ENCODE measurements around the gene BLMH.

BLMH gene

DNA sequence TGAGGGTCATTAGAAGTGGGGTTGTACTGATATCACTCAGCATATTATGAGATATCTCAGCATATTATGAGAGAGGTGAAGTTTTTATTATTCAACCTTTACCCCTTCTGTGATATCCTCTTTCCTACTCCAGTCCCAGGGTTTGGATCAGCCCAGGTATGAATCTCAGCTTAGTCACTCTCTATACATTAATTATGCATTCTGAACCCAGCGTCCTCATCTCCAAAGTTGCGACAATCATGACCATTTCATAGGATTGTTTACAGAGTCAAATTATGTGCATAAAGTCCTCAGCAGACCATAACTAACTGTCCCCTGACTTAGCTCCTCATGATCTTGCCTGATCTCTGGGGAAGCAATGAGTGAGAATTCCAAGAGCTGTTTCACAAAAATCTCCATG lies 20.5 kb upstream of the BLMH start:
- in situ Hi-C loops (cut with MboI; ENCODE audit: low pct_unique_long_range_greater_than_20kb, low sequenced_read_pairs) = no loop called here
- no peak for DNase-seq

GRCh38 chr17:30310562-30310961 lies 18.8 kb upstream of the BLMH start:
- in situ Hi-C loops (cut with MboI; ENCODE audit: low pct_unique_long_range_greater_than_20kb, low sequenced_read_pairs) = no loop called here
- no peak for DNase-seq

- in situ Hi-C loops (cut with MboI; ENCODE audit: low pct_unique_long_range_greater_than_20kb, low sequenced_read_pairs) = no loop called here
- no peak for DNase-seq
Measured at GRCh38 chr17:30309591-30309990, 17.8 kb upstream of the BLMH start.

DNA sequence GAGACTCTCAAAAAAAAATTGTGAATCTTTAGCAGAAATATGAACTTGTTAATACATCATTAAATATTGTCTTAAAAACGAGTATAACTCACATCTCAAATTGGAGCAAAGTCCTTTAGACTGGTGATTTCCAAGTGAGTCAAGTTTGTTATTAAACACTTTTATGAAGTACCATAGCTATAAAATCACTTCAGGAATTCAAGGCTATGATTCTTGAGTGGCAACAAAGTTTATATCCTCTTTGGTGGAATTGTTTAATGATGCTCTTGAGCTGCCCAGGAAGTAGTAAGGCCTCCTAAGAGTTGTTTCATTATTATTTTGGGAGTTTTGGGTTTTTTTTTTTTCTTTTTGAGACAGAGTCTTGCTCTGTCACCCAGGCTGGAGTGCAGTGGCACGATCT lies 16.7 kb upstream of the BLMH start:
- in situ Hi-C loops (cut with MboI; ENCODE audit: low pct_unique_long_range_greater_than_20kb, low sequenced_read_pairs) = no loop called here
- DNase-seq = no peak

DNA sequence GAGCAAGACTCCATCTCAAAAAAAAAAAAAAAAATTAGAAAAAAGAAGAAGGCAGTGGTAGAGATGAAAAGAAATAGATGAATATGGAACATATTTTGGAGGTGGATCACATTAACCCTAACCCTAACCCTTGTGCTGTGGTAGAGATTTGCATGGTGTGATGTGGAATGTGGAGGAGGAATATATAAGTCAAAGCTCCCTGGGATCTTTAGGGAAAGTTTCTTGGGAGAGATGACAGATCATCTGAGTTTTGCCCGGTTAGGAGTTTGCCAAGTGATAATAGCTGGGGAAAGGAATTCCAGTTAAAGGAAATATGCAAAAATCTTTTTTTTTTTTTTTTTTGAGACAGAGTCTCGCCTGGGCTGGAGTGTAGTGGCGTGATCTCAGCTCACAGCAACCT lies 13.0 kb upstream of the BLMH start:
- in situ Hi-C loops (cut with MboI; ENCODE audit: low pct_unique_long_range_greater_than_20kb, low sequenced_read_pairs) = no loop called here
- no peak for DNase-seq

DNA sequence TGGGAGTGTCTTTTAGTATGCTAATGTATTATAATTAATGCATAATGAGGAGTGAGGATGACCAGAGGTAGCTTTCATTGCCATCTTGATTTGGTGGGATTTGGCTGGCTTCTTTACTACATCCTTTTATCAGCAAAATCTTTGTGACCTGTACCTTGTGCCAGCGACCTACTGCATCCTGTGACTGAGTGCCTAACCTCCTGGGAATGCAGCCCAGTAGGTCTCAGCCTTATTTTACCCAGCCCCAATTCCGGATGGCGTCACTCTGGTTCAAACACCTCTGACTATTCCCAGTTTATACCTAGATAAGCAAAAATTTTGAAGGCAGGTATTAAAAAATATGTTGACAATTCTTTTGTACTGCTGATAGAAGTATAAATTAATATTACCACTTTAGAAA lies 10.5 kb upstream of the BLMH start:
- DNase-seq = no peak
- in situ Hi-C loops (cut with MboI; ENCODE audit: low pct_unique_long_range_greater_than_20kb, low sequenced_read_pairs) = no loop called here

DNA sequence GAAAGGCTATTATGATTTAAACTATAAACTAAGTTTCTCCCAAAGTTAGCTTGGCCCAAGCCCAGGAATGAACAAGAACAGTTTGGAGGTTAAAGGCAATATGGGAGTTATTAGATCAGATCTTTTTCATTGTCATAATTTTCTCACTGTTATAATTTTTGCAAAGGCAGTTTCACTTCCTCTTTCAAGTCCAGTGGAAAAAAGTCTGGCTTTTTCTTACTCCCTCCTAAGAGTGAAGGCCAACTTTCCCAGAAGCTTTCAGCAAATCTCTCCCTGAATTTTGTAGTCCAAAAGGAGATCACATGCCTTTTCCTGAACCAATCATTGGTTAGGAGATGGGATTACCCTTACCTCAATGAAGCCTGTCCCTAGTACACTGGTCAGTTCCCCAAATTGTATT lies 9.1 kb upstream of the BLMH start:
- in situ Hi-C loops (cut with MboI; ENCODE audit: low pct_unique_long_range_greater_than_20kb, low sequenced_read_pairs) = no loop called here
- peak; percentile 47 for DNase-seq

DNA sequence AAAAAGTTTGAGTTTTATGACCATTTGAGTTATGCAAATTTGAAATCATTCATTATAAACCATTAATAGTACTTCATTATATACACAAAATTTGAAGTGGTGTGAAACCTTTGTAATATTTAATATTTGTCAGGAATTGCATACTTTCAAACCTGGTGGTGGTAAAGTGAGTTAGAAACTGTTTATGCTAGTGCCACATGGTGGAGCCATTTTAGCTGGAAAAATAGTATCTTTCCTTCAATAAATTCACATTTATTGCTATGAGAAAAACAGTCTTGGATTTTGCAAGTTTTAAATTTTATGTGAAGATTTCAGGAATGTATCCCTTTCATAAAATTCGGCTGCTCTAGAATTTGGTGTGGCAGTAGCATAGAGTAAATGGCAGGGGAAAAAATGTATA lies 7.3 kb upstream of the BLMH start:
- in situ Hi-C loops (cut with MboI; ENCODE audit: low pct_unique_long_range_greater_than_20kb, low sequenced_read_pairs) = no loop called here
- DNase-seq = no peak

DNA sequence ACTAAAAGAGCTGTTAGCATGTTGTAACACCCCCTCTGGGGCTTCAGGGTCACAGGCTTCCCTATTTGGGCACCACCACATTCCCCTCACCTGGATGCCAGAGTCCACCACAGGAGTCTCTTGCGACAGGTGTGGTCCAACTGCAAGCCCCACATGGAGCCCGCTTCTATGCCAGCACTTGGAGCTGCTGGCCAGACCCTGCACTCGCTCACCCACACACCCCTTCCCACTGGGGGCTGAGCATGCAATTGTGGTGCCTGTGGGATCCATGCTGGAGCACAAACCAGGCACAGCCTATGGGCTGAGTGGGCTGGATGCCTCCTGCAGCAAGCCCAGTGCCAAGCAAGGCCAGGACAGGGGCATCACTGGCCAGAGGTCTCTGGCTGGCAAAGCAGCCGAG lies 6.0 kb upstream of the BLMH start:
- in situ Hi-C loops (cut with MboI; ENCODE audit: low pct_unique_long_range_greater_than_20kb, low sequenced_read_pairs) = no loop called here
- no peak for DNase-seq

- in situ Hi-C loops (cut with MboI; ENCODE audit: low pct_unique_long_range_greater_than_20kb, low sequenced_read_pairs) = no loop called here
- no peak for DNase-seq
Measured at GRCh38 chr17:30296499-30297080, 4.8 kb upstream of the BLMH start.

GRCh38 chr17:30292286-30292858 lies 628 bp upstream of the BLMH start:
- in situ Hi-C loops (cut with MboI; ENCODE audit: low pct_unique_long_range_greater_than_20kb, low sequenced_read_pairs) = no loop called here
- no peak for DNase-seq

GRCh38 chr17:30290696-30291542 lies 825 bp downstream of the BLMH start:
- in situ Hi-C loops (cut with MboI; ENCODE audit: low pct_unique_long_range_greater_than_20kb, low sequenced_read_pairs) = no loop called here
- peak; percentile 61 for DNase-seq

DNA sequence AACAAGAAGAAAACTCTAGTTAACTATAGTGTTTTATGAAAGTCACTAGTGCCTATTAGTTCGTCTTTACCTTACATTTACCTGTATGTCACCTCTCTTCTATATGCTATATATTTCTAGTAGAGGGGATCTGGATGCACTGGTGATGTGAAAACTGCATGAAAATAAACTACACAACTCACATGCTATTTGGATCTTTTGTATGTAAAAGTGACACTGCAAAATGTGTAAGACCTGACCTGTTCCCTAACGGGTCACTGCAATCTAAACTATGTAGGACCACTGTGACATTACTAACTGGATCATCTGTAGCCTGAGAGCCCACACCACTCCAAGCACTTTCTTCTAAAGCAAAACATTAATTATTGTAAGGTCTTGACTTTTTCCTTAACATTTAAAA lies 1.7 kb downstream of the BLMH start:
- DNase-seq = no peak
- in situ Hi-C loops (cut with MboI; ENCODE audit: low pct_unique_long_range_greater_than_20kb, low sequenced_read_pairs) = no loop called here

DNA sequence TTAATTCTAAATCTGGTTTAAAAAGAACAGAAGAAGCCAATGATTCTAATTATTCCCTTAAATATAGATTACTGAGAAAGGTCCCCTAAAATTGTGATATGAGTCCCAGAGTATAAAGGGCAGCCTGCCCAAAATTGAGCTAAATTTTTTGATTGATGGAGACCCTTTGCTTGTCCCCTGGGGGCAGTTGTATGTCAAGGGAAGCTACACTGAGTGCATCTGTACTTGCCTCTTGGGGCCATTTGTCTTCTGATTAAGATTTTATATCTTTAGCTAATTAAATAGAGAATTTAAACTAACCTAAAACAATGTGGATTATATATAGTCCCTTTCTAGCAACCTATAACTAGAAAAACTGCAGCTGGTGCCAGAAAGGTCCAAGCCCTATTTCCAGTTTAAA lies 12.6 kb downstream of the BLMH start:
- in situ Hi-C loops (cut with MboI; ENCODE audit: low pct_unique_long_range_greater_than_20kb, low sequenced_read_pairs) = no loop called here
- no peak for DNase-seq

GRCh38 chr17:30278032-30278431 lies 13.7 kb downstream of the BLMH start:
- peak; percentile 54 for DNase-seq
- in situ Hi-C loops (cut with MboI; ENCODE audit: low pct_unique_long_range_greater_than_20kb, low sequenced_read_pairs) = no loop called here

GRCh38 chr17:30275911-30276310 lies 15.8 kb downstream of the BLMH start:
- no peak for DNase-seq
- in situ Hi-C loops (cut with MboI; ENCODE audit: low pct_unique_long_range_greater_than_20kb, low sequenced_read_pairs) = no loop called here

DNA sequence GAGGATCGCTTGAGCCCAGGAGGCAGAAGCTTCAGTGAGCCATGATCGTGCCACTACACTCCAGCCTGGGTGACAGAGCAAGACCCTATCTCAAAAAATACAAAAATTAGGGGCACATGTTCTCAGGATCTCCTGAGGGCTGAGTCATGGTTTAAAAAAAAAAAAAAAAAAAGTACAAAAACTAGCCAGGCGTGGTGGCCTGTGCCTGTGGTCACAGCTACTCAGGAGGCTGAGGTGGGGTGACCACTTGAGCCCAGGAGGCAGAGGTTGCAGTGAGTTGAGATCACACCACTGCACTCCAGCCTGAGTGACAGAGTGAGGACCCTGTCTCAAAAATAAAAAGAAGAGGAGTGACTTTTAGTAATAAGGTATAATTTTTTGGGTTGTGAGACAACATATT lies 16.9 kb downstream of the BLMH start:
- DNase-seq = no peak
- in situ Hi-C loops (cut with MboI; ENCODE audit: low pct_unique_long_range_greater_than_20kb, low sequenced_read_pairs) = no loop called here

DNA sequence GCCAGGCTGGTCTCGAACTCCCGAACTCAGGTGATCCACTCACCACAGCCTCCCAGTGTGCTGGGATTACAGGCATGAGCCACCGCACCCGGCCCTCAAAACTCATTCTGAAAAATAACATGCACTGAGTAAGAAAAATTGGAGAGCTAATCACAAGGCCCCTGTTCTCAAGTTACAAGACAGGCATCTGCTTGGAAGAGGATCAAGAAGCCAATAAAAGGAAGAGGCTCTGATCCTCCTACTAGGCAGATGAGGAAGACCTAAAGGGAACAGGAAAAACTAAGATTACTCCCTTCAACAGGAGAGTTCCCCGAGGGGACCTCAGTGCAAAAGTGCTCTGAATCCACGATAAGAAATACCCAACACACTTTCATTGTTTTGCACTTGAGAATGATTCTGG lies 18.4 kb downstream of the BLMH start:
- in situ Hi-C loops (cut with MboI; ENCODE audit: low pct_unique_long_range_greater_than_20kb, low sequenced_read_pairs) = no loop called here
- peak; percentile 16 for DNase-seq

DNA sequence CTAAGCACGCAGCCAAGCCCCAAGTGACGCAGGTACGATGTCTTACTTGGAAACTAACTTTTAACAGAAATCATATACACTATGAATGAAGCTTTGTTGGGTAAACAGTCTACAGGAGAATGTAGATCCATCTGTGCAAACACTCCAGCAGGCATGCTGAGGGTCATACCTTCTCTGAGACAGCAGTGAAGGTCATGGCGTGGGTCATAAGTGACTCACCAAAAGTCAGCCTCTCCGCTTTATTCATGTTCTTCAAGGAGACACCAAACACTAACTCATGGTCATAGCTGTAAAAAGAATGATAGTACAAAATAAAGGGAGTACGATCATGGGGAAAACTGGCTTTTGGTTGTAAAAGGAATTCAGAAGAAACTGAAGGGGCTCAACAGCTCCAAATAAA lies 20.6 kb downstream of the BLMH start:
- in situ Hi-C loops (cut with MboI; ENCODE audit: low pct_unique_long_range_greater_than_20kb, low sequenced_read_pairs) = no loop called here
- DNase-seq = no peak

- DNase-seq = no peak
- in situ Hi-C loops (cut with MboI; ENCODE audit: low pct_unique_long_range_greater_than_20kb, low sequenced_read_pairs) = no loop called here
Measured at GRCh38 chr17:30267625-30268024, 24.1 kb downstream of the BLMH start.

Data from KBM-7 (cell line).